Epithelial cell of esophagus (primary cell): Measurements from ENCODE around the gene ZWILCH.

Source experiments
- DNase-seq: peaks from one replicate; pipeline ENCODE4 v3.0.0; 2010; ENCODE audit warnings: low read depth
- H3K4me3 ChIP-seq: 2 replicates; pipeline ENCODE4 v1.5.1; 2011; ENCODE audit warnings: mild to moderate bottlenecking, low read length, control low read depth
- CTCF ChIP-seq: IDR thresholded peaks from 2 replicates; pipeline ENCODE4 v1.5.1; 2011; ENCODE audit warnings: low read depth, mild to moderate bottlenecking, low read length, control low read depth, inconsistent platforms; ENCODE audit not compliant: insufficient read depth; ENCODE audit errors: missing control alignments

Gene ZWILCH

GRCh38 chr15:66523926-66524325, 18.8 kb downstream of the ZWILCH start:
- DNase-seq = peak; percentile 65
- no peak overlapping the region for H3K4me3 ChIP-seq

GRCh38 chr15:66524838-66525237, 19.7 kb downstream of the ZWILCH start:
- no peak for DNase-seq
- no peak for TF ChIP-seq CTCF
- H3K4me3 ChIP-seq = no peak overlapping the region

More at GRCh38 chr15:66523926-66524325, 18.8 kb downstream of the ZWILCH start:
- no peak for TF ChIP-seq CTCF

- TF ChIP-seq CTCF = no peak
- DNase-seq = no peak
- no peak overlapping the region for H3K4me3 ChIP-seq
These were observed 29.9 kb downstream of the ZWILCH start for GRCh38 chr15:66535056-66535455.

GRCh38 chr15:66542896-66543295, 37.8 kb downstream of the ZWILCH start:
- DNase-seq = no peak
- no peak for TF ChIP-seq CTCF
- H3K4me3 ChIP-seq = no peak overlapping the region

- no peak for TF ChIP-seq CTCF
- H3K4me3 ChIP-seq = no peak overlapping the region
- DNase-seq = no peak
These were observed 40.1 kb downstream of the ZWILCH start for GRCh38 chr15:66545255-66545654.

GRCh38 chr15:66555685-66556084, 50.6 kb downstream of the ZWILCH start:
- H3K4me3 ChIP-seq = no peak overlapping the region
- no peak for DNase-seq
- no peak for TF ChIP-seq CTCF

GRCh38 chr15:66558271-66558670, 53.1 kb downstream of the ZWILCH start:
- DNase-seq = no peak
- no peak for TF ChIP-seq CTCF
- no peak overlapping the region for H3K4me3 ChIP-seq
